Neuron (in vitro differentiated cells): Measurements from ENCODE around the gene MORC3.
"Not testable (repeated sequence)": the region's sequence is repeated elsewhere in the genome, so short reads cannot be mapped to it uniquely, and the experiment has no call there.

Experiments used
- H2AFZ ChIP-seq: one replicate; pipeline ENCODE4 v1.6.1; 2013; ENCODE audit warnings: low read depth, mild to moderate bottlenecking, inconsistent platforms, low read length, moderate library complexity
- H3K27me3 ChIP-seq: one replicate; pipeline ENCODE4 v1.6.1; 2013; ENCODE audit warnings: low read length; ENCODE audit not compliant: insufficient read depth
- H3K36me3 ChIP-seq: one replicate; pipeline ENCODE4 v1.6.1; 2013; ENCODE audit warnings: low read length; ENCODE audit not compliant: insufficient read depth
- H3K4me1 ChIP-seq: one replicate; pipeline ENCODE4 v1.6.1; 2013; ENCODE audit warnings: low read length; ENCODE audit not compliant: insufficient read depth
- H3K4me3 ChIP-seq: 2 replicates; pipeline ENCODE4 v1.5.1; 2013; ENCODE audit warnings: mild to moderate bottlenecking, low read length, moderate library complexity
- H3K9me3 ChIP-seq: one replicate; pipeline ENCODE4 v1.6.1; 2013; ENCODE audit warnings: low read length

The MORC3 gene

GRCh38 chr21:36382722-36383121, 62.7 kb downstream of the MORC3 start:
- not testable (repeated sequence) for H2AFZ ChIP-seq, H3K27me3 ChIP-seq, H3K4me1 ChIP-seq, H3K4me3 ChIP-seq, H3K9me3 ChIP-seq
- peaks cover 12% of the 10 kb centered on the region for H3K36me3 ChIP-seq

- Histone ChIP-seq H3K27me3 (no peaks in the 10 kb centered on the region), H3K4me1 (peaks cover 5% of the 10 kb centered on the region), H3K9me3 (no peaks in the 10 kb centered on the region), H2AFZ (peak overlapping the region; percentile 82), H3K36me3 (peaks cover 14% of the 10 kb centered on the region), H3K4me3 (peak overlapping the region; percentile 58)
These were observed 64.9 kb downstream of the MORC3 start for GRCh38 chr21:36384885-36385232.

- Histone ChIP-seq H3K4me1 (peaks cover 5% of the 10 kb centered on the region), H3K4me3 (peak within 1 kb of the TSS; percentile 58)
These were observed 65.4 kb downstream of the MORC3 start, which contains the start of gene CHAF1B for GRCh38 chr21:36385233-36386030. Gene CHAF1B (plus strand): TSS chr21:36385392. CDS start chr21:36386137, 745 bp downstream.

GRCh38 chr21:36386031-36386642, 66.1 kb downstream of the MORC3 start:
- H3K4me3 ChIP-seq: peak overlapping the region; percentile 58
- peak overlapping the region; percentile 82 for H2AFZ ChIP-seq
- H3K9me3 ChIP-seq: peaks cover 3% of the 10 kb centered on the region
- no peaks in the 10 kb centered on the region for H3K27me3 ChIP-seq
- peaks cover 5% of the 10 kb centered on the region for H3K4me1 ChIP-seq
- H3K36me3 ChIP-seq: peaks cover 23% of the 10 kb centered on the region

More at GRCh38 chr21:36385233-36386030, 65.4 kb downstream of the MORC3 start, which contains the start of gene CHAF1B:
- peaks cover 3% of the 10 kb centered on the region for H3K9me3 ChIP-seq
- H3K36me3 ChIP-seq: peaks cover 17% of the 10 kb centered on the region
- peak within 1 kb of the TSS; percentile 82 for H2AFZ ChIP-seq
- H3K27me3 ChIP-seq: no peaks in the 10 kb centered on the region

GRCh38 chr21:36388096-36388495, 68.1 kb downstream of the MORC3 start:
- H3K4me3 ChIP-seq: no peak overlapping the region
- peaks cover 3% of the 10 kb centered on the region for H3K9me3 ChIP-seq
- no peaks in the 10 kb centered on the region for H3K27me3 ChIP-seq
- H2AFZ ChIP-seq: no peak overlapping the region
- H3K36me3 ChIP-seq: peaks cover 29% of the 10 kb centered on the region
- H3K4me1 ChIP-seq: peaks cover 5% of the 10 kb centered on the region

- no peak overlapping the region for H3K4me3 ChIP-seq
- peaks cover 3% of the 10 kb centered on the region for H3K9me3 ChIP-seq
- no peak overlapping the region for H2AFZ ChIP-seq
- peaks cover 5% of the 10 kb centered on the region for H3K4me1 ChIP-seq
- peaks cover 30% of the 10 kb centered on the region for H3K36me3 ChIP-seq
- no peaks in the 10 kb centered on the region for H3K27me3 ChIP-seq
These were observed 68.8 kb downstream of the MORC3 start for GRCh38 chr21:36388835-36389234.

GRCh38 chr21:36391649-36392048, 71.7 kb downstream of the MORC3 start:
- H3K4me3 ChIP-seq, H3K9me3 ChIP-seq, H3K4me1 ChIP-seq, H2AFZ ChIP-seq, H3K27me3 ChIP-seq: not testable (repeated sequence)
- H3K36me3 ChIP-seq: peaks cover 47% of the 10 kb centered on the region

GRCh38 chr21:36395353-36396111, 75.5 kb downstream of the MORC3 start:
- H3K4me1 ChIP-seq: no peaks in the 10 kb centered on the region
- no peaks in the 10 kb centered on the region for H3K27me3 ChIP-seq
- no peak overlapping the region for H2AFZ ChIP-seq
- peaks cover 57% of the 10 kb centered on the region for H3K36me3 ChIP-seq
- H3K4me3 ChIP-seq: no peak overlapping the region
- H3K9me3 ChIP-seq: no peaks in the 10 kb centered on the region

GRCh38 chr21:36396325-36396724, 76.3 kb downstream of the MORC3 start:
- H3K36me3 ChIP-seq: peaks cover 54% of the 10 kb centered on the region
- no peaks in the 10 kb centered on the region for H3K27me3 ChIP-seq
- no peaks in the 10 kb centered on the region for H3K4me1 ChIP-seq
- H3K9me3 ChIP-seq: no peaks in the 10 kb centered on the region
- no peak overlapping the region for H3K4me3 ChIP-seq
- no peak overlapping the region for H2AFZ ChIP-seq

GRCh38 chr21:36396971-36397370, 77.0 kb downstream of the MORC3 start:
- Histone ChIP-seq H3K9me3 (no peaks in the 10 kb centered on the region), H3K4me1 (no peaks in the 10 kb centered on the region), H3K4me3 (no peak overlapping the region), H2AFZ (no peak overlapping the region), H3K36me3 (peaks cover 49% of the 10 kb centered on the region), H3K27me3 (no peaks in the 10 kb centered on the region)

GRCh38 chr21:36397606-36398005, 77.6 kb downstream of the MORC3 start:
- Histone ChIP-seq H3K27me3 (no peaks in the 10 kb centered on the region), H3K4me3 (no peak overlapping the region), H3K9me3 (no peaks in the 10 kb centered on the region), H3K4me1 (no peaks in the 10 kb centered on the region), H2AFZ (no peak overlapping the region), H3K36me3 (peaks cover 51% of the 10 kb centered on the region)

- not testable (repeated sequence) for H2AFZ ChIP-seq, H3K4me3 ChIP-seq, H3K4me1 ChIP-seq, H3K27me3 ChIP-seq, H3K9me3 ChIP-seq
- H3K36me3 ChIP-seq: peaks cover 56% of the 10 kb centered on the region
These were observed 79.7 kb downstream of the MORC3 start for GRCh38 chr21:36399736-36400135.

GRCh38 chr21:36400719-36401118, 80.7 kb downstream of the MORC3 start:
- Histone ChIP-seq H3K4me3 (no peak overlapping the region), H3K9me3 (no peaks in the 10 kb centered on the region), H3K27me3 (no peaks in the 10 kb centered on the region), H2AFZ (no peak overlapping the region), H3K4me1 (no peaks in the 10 kb centered on the region), H3K36me3 (peaks cover 54% of the 10 kb centered on the region)
